HepG2 (cell line): ENCODE measurements around the gene CCDC17. TPM values are rescaled to one million over a fixed set of nuclear protein-coding genes. Genes with fewer than 3 reads are reported as not detected.
A peak's percentile ranks its signal among the peaks of the same experiment; 100 is the strongest.

Experiments
- ATAC-seq: fragments of 200-7000 bp; cut with Tn5 transposase; 3 replicates; pipeline ENCODE4 v1.9.1; 2020; ENCODE audit warnings: mild to moderate bottlenecking, moderate library complexity
- BruUV-seq: library from RNA; stranded (reverse); fragments of 400-500 nt; replicated peaks from 2 replicates; lab custom pipeline; 2021; lab: Mats Ljungman, UMichigan
- CTCF ChIA-PET: fragments of 300-600 bp; formaldehyde crosslinking; extraction: SDS; loops from one replicate; lab custom pipeline; 2021; ENCODE audit warnings: low total read pairs, inconsistent platforms, low intra/inter-chr PET ratio; lab: Yijun Ruan, JAX
- POLR2A ChIA-PET: fragments of 350-600 bp; sonication (Branson Sonifier 250); formaldehyde crosslinking; loops from one replicate; lab custom pipeline; 2020; ENCODE audit warnings: antibody characterized with exemption, inconsistent platforms; lab: Yijun Ruan, JAX
- DNase-seq: peaks from one replicate; pipeline ENCODE4 v3.0.0-alpha.2; 2015; ENCODE audit warnings: low spot score
- FAIRE-seq: peaks from 3 replicates; lab custom pipeline; 2011; peaks lifted over from hg19 to GRCh38; lab: Jason Lieb, UNC
- H2AFZ ChIP-seq: one replicate; pipeline ENCODE4 v1.6.1; 2011; ENCODE audit warnings: low read length, inconsistent platforms
- H3K27ac ChIP-seq: fragments of 300-600 bp; 3 replicates; pipeline ENCODE4 v1.8.0; 2011; ENCODE audit warnings: mixed run types, mild to moderate bottlenecking, mixed read lengths, low read length, inconsistent platforms; ENCODE audit not compliant: insufficient read depth; ENCODE audit errors: extremely low read length
- H3K27me3 ChIP-seq, 2 experiments: fragments of 200-600 bp in 1 of 2; 2 replicates in 1 of 2; 3 replicates in 1 of 2; pipeline versions ENCODE4 v1.6.0 to v1.8.0; 2011; ENCODE audit warnings: low read length in 2 of 2, mild to moderate bottlenecking in 2 of 2, moderate library complexity in 2 of 2, inconsistent platforms in 1 of 2; ENCODE audit not compliant: insufficient read depth in 2 of 2, control insufficient read depth in 1 of 2
- H3K36me3 ChIP-seq, 2 experiments: fragments of 200-600 bp in 1 of 2; replicated peaks in 1 of 2; 2 replicates in 1 of 2; 3 replicates in 1 of 2; pipeline versions ENCODE4 v1.5.1 to v1.8.0; 2011; ENCODE audit warnings: low read length in 2 of 2, inconsistent platforms in 1 of 2; ENCODE audit not compliant: insufficient read depth in 2 of 2, control insufficient read depth in 1 of 2
- H3K4me1 ChIP-seq: 2 replicates; pipeline ENCODE4 v1.5.1; 2012; ENCODE audit warnings: low read length, inconsistent platforms; ENCODE audit not compliant: insufficient read depth
- H3K4me2 ChIP-seq: 2 replicates; pipeline ENCODE4 v1.6.0; 2011; ENCODE audit warnings: low read depth, low read length, inconsistent platforms
- H3K4me3 ChIP-seq, 3 experiments: fragments of 200-600 bp in 1 of 3; sonication (generic), shearing (Covaris generic) in 1 of 3; replicated peaks in 1 of 3; 2 replicates each; pipeline ENCODE4 v1.5.1; 2011 to 2016; ENCODE audit warnings: low read length in 3 of 3, inconsistent platforms in 2 of 3, low read depth in 2 of 3, mild to moderate bottlenecking in 2 of 3, control low read depth in 1 of 3, mixed read lengths in 1 of 3; ENCODE audit not compliant: insufficient read depth in 1 of 3
- H3K79me2 ChIP-seq: one replicate; pipeline ENCODE4 v1.6.1; 2011; ENCODE audit warnings: low read length, inconsistent platforms; ENCODE audit not compliant: insufficient read depth
- H3K9ac ChIP-seq: 2 replicates; pipeline ENCODE4 v1.6.0; 2011; ENCODE audit warnings: mild to moderate bottlenecking, low read depth, low read length, inconsistent platforms; ENCODE audit not compliant: insufficient read depth
- H3K9me3 ChIP-seq: 2 replicates; pipeline ENCODE4 v1.5.1; 2012; ENCODE audit warnings: mild to moderate bottlenecking, low read length
- H4K20me1 ChIP-seq: 2 replicates; pipeline ENCODE4 v1.6.0; 2011; ENCODE audit warnings: inconsistent platforms, mild to moderate bottlenecking, low read length, moderate library complexity; ENCODE audit not compliant: insufficient read depth
- AGO2 ChIP-seq: fragments of 200-400 bp; formaldehyde crosslinking; optimal IDR thresholded peaks from 2 replicates; pipeline ENCODE3; 2017; ENCODE audit warnings: mild to moderate bottlenecking, low read depth, low read length, moderate library complexity
- ARHGAP35 ChIP-seq: sonication (generic); formaldehyde crosslinking; IDR thresholded peaks from 2 replicates; pipeline ENCODE4 v1.9.0; 2022; ENCODE audit warnings: mild to moderate bottlenecking, inconsistent platforms, moderate library complexity, missing genetic modification reagents, borderline replicate concordance
- CTCF ChIP-seq: sonication (generic); formaldehyde crosslinking; IDR thresholded peaks from 2 replicates; pipeline ENCODE4 v1.5.0; 2020; ENCODE audit warnings: mild to moderate bottlenecking, missing genetic modification reagents, moderate library complexity
- HMG20B ChIP-seq: conservative IDR thresholded peaks from 2 replicates; pipeline ENCODE4 v1.6.1; 2016; ENCODE audit warnings: missing genetic modification reagents, missing compliant biosample characterization
- HNF1A ChIP-seq, 2 experiments: sonication (generic) in 1 of 2; formaldehyde crosslinking in 1 of 2; IDR thresholded peaks; 2 replicates each; pipeline versions ENCODE4 v1.4.0 to v1.6.1; 2016 to 2020; ENCODE audit warnings: borderline replicate concordance in 1 of 2, low read depth in 1 of 2, mild to moderate bottlenecking in 1 of 2, missing genetic modification reagents in 1 of 2
- KDM5A ChIP-seq: fragments of 200-600 bp; sonication (generic); IDR thresholded peaks from 2 replicates; pipeline ENCODE4 v1.7.0; 2018; ENCODE audit warnings: antibody characterized with exemption, mild to moderate bottlenecking, low read length, borderline replicate concordance
- PHF8 ChIP-seq: sonication (generic); formaldehyde crosslinking; IDR thresholded peaks from 2 replicates; pipeline ENCODE4 v1.5.0; 2020; ENCODE audit warnings: missing genetic modification reagents
- POLR2A ChIP-seq, 2 experiments: IDR thresholded peaks; 2 replicates each; pipeline ENCODE4 v1.6.1; 2011; ENCODE audit warnings: low read depth in 2 of 2, low read length in 2 of 2, mild to moderate bottlenecking in 1 of 2, moderate library complexity in 1 of 2; ENCODE audit not compliant: insufficient read depth in 1 of 2
- POLR2G ChIP-seq: fragments of 200-400 bp; formaldehyde crosslinking; IDR thresholded peaks from 2 replicates; pipeline ENCODE4 v1.6.1; 2018; ENCODE audit warnings: mild to moderate bottlenecking, low read depth, low read length, moderate library complexity
- RBM22 ChIP-seq: fragments of 200-400 bp; formaldehyde crosslinking; optimal IDR thresholded peaks from 2 replicates; pipeline ENCODE3; 2017; ENCODE audit warnings: mild to moderate bottlenecking, low read length, moderate library complexity
- RFX3 ChIP-seq: IDR thresholded peaks from 2 replicates; pipeline ENCODE4 v1.6.1; 2016; ENCODE audit warnings: missing biosample characterization, missing genetic modification reagents
- SIN3A ChIP-seq: IDR thresholded peaks from 2 replicates; pipeline ENCODE4 v1.6.1; 2011; ENCODE audit warnings: low read depth, mild to moderate bottlenecking, control low read depth, low read length, borderline replicate concordance
- SP2 ChIP-seq: sonication (generic); formaldehyde crosslinking; IDR thresholded peaks from 2 replicates; pipeline ENCODE4 v1.5.1; 2020; ENCODE audit warnings: mild to moderate bottlenecking, missing genetic modification reagents
- STAG1 ChIP-seq: sonication (generic); formaldehyde crosslinking; IDR thresholded peaks from 2 replicates; pipeline ENCODE4 v1.4.0; 2020; ENCODE audit warnings: missing genetic modification reagents
- ZNF501 ChIP-seq: sonication (generic); formaldehyde crosslinking; IDR thresholded peaks from 2 replicates; pipeline ENCODE4 v1.5.1; 2020; ENCODE audit warnings: mild to moderate bottlenecking, moderate library complexity, missing genetic modification reagents
- WGBS: methylation state at CpG from one replicate; pipeline ENCODE4 v1.1.6; 2017; ENCODE audit warnings: low lambda C conversion rate; 5-methylcytosine and 5-hydroxymethylcytosine counted together
- in situ Hi-C: cut with HindIII; loops from 2 replicates; pipeline ENCODE4 v1.10.0; 2017; ENCODE audit warnings: low pct_unique_long_range_greater_than_20kb; ENCODE audit not compliant: extremely low pct_ligation_motif_present
- intact Hi-C: fragments of 100-400 bp; cut with micrococcal nuclease; formaldehyde crosslinking; loops from one replicate; pipeline ENCODE4 v1.10.0; 2022; ENCODE audit not compliant: unreplicated experiment
- polyA plus RNA-seq, 8 experiments: library from polyadenylated mRNA; depleted of rRNA in 3 of 8; stranded (reverse) in 7 of 8; unstranded in 1 of 8; fragments of >200 nt; fragmentation: Illumina TruSeq in 4 of 8; extraction: Trizol in 4 of 8; gene quantifications; 2 replicates each; pipeline versions ENCODE4 v1.2.1 to v1.2.3, GENCODE V29; 2011 to 2016; ENCODE audit warnings: low read depth in 4 of 8, missing spikeins in 1 of 8, mixed read lengths in 1 of 8; ENCODE audit not compliant: insufficient read depth in 1 of 8
- total RNA-seq, 5 experiments: library from RNA; depleted of rRNA; stranded (reverse); fragments of >200 nt; fragmentation: Illumina TruSeq; extraction: Trizol; gene quantifications; 2 replicates each; pipeline ENCODE4 v1.2.3, GENCODE V29; 2016; ENCODE audit warnings: low read depth in 1 of 5
- TF ChIP-seq, protein P1 (sequence below): fragments of 450-650 bp; IDR thresholded peaks from 2 replicates; pipeline ENCODE4 v1.6.1; 2016

CCDC17 gene
- total and polyA plus RNA-seq, 2 of the 13 experiments (the other 11 are each of a cell fraction or from before 2014, with no cell fraction given), result 1.5 to 3.3 TPM

DNA sequence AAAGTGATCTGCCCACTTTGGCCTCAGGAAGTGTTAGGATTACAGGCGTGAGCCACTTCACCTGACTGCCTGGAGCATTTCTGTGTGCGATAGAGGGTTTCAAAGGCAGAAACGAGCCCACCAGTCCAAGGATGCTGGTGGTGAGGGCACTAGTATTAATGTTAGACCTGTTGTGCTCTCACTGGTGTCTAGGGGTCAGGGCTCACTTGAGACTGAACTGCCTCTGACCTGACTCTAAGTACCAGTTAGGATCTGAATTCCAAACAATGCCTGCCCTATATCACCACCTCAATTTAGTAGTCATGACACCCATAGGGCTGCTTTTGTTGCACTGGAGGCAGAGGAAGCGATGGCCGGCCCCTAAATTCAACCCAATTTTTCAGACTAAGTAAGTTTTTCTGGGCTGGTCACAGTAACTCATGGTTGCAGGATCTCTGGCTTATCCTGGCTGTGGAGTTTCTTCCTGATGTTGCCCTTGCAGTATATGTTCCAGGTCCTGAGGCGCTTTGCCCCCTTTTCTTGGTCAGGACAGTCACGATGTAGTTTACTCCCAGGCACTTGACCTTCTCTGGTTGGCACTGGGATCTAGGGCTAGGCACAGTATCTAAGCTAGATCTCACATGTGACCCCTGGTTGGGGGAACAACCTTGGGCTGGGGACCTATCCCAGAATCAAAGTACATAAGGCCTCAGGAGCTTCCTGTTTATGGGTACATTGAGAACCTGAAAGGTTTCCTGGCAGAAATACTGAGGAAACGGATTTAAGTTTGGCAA, 4.5 kb downstream of the CCDC17 start:
- Histone ChIP-seq H2AFZ (no peak overlapping the region), H3K9me3 (no peaks in the 10 kb centered on the region), H3K27ac (no peak overlapping the region), H4K20me1 (no peaks in the 10 kb centered on the region; the same call in 1 of the 2 replicates), H3K79me2 (no peaks in the 10 kb centered on the region), H3K4me3 (no peak overlapping the region), H3K4me2 (no peak overlapping the region), H3K36me3 (peaks cover 20 to 41% of the 10 kb centered on the region in 2 experiments), H3K4me1 (peaks cover 11% of the 10 kb centered on the region), H3K9ac (no peak overlapping the region), H3K27me3 (no peaks in the 10 kb centered on the region)
- FAIRE-seq (no peak), DNase-seq (no peak), ATAC-seq (peak; percentile 12)
- in situ Hi-C loops (no loop called here), intact Hi-C loops (no loop called here)
- CTCF ChIA-PET, result no interaction called here
- 82% methylated on average over 7 of the region's 8 CpGs for WGBS
- POLR2A ChIA-PET, result no interaction called here
- TF ChIP-seq RFX3 (CRISPR knock-in tag), result no peak
- TF ChIP-seq SP2 (CRISPR knock-in tag), result no peak
- TF ChIP-seq HNF1A (IDR thresholded peaks at IDR 0.05; ENCODE audit: low read depth), result no peak
- TF ChIP-seq HNF1A (CRISPR knock-in tag; IDR thresholded peaks at IDR 0.05; ENCODE audit: borderline replicate concordance), result no peak
- TF ChIP-seq, protein P1, sequence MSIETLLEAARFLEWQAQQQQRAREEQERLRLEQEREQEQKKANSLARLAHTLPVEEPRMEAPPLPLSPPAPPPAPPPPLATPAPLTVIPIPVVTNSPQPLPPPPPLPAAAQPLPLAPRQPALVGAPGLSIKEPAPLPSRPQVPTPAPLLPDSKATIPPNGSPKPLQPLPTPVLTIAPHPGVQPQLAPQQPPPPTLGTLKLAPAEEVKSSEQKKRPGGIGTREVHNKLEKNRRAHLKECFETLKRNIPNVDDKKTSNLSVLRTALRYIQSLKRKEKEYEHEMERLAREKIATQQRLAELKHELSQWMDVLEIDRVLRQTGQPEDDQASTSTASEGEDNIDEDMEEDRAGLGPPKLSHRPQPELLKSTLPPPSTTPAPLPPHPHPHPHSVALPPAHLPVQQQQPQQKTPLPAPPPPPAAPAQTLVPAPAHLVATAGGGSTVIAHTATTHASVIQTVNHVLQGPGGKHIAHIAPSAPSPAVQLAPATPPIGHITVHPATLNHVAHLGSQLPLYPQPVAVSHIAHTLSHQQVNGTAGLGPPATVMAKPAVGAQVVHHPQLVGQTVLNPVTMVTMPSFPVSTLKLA, result no peak
- TF ChIP-seq HMG20B (CRISPR knock-in tag), result no peak
- no peak for TF ChIP-seq KDM5A
- TF ChIP-seq CTCF, result peak; percentile 32
- no peak for TF ChIP-seq PHF8 (CRISPR knock-in tag)
- TF ChIP-seq AGO2, result peak; percentile 35
- no peak for TF ChIP-seq SIN3A
- no peak for TF ChIP-seq ARHGAP35
- TF ChIP-seq POLR2G, result peak; percentile 38
- TF ChIP-seq STAG1, result 0 out of 2 replicates have a peak, but pooled peaks have one; percentile 8
- TF ChIP-seq ZNF501 (CRISPR knock-in tag), result 0 out of 2 replicates have a peak, but pooled peaks have one; percentile 15
- TF ChIP-seq POLR2A (IDR thresholded peaks at IDR 0.05; ENCODE audit: insufficient read depth in 1 of 2, low read depth in 2 of 2, low read length in 2 of 2), result 0 out of 4 replicates have a peak, but pooled peaks of 1 of the 2 experiments have one; percentile 24
- peak; percentile 98 for TF ChIP-seq RBM22
- BruUV-seq, result no TSS peak
